Fibroblast of skin of scalp (primary cell): ENCODE results near the gene AGAP2.
A peak's percentile ranks its signal among the peaks of the same experiment; 100 is the strongest.

Experiments used
- DNase-seq: peaks from one replicate; pipeline ENCODE4 v3.0.0-alpha.2; 2013

Gene AGAP2

DNA sequence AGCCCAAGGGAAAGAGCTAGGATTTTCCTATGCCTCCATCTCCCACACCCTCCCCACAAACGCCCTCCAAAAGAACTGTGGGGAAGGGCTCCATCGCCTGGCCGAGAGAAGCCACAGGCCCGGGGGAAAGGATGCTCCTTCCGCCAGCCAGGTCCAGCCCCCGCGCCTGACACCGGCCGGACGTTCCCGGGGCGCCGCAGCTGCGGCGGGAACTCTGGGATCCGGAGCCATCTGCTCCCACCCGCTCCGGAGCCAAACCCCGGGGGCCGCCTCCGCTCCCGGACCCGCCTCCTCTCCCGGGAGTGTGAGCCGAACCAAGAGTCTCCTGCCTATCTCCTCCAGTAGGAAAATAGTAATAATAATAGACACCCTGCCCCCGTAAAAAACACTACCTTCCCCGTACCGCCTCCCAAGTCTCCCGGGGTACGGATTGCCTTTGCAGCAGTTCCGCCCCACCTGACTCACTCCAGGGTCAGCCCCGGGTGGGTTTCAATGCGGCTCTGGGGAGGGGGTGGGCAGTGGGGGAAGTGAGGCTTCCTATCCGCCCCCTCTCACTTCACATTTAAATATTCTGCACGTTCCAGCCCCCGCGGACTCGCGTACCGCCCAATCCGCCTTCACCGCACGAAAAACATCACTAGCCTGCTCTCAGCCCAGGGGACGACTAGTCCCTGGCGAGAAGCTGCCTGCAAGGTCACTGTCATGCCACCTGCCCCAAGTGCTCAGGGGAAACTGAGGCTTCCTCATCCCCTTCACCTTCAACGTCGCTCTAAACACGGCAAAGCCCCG lies 2.4 kb downstream of the AGAP2 start:
- peak; percentile 36 for DNase-seq

- DNase-seq, result no peak
Measured at GRCh38 chr12:57735198-57735855, 3.2 kb downstream of the AGAP2 start.

DNA sequence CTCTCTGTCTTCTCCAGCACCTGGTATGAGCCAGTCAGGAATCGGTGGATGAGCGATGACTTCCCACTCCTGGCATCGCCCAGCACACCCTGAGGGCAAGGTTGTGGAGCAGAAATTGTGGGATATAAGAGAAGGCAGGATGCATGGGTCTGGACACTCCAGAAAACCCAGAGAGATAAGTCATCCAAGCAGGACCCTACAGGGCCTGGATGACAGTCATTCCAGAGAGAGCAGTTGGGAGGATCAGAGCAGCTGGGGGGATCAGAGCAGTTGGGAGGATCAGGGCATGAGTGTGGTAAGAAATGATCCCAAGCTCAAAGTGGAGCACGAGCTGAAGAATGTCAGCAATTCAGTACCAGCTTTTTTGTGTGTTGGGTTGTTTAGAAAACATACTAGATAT lies 4.0 kb downstream of the AGAP2 start:
- peak; percentile 45 for DNase-seq

- no peak for DNase-seq
Measured at GRCh38 chr12:57733928-57734327, 4.6 kb downstream of the AGAP2 start.

DNA sequence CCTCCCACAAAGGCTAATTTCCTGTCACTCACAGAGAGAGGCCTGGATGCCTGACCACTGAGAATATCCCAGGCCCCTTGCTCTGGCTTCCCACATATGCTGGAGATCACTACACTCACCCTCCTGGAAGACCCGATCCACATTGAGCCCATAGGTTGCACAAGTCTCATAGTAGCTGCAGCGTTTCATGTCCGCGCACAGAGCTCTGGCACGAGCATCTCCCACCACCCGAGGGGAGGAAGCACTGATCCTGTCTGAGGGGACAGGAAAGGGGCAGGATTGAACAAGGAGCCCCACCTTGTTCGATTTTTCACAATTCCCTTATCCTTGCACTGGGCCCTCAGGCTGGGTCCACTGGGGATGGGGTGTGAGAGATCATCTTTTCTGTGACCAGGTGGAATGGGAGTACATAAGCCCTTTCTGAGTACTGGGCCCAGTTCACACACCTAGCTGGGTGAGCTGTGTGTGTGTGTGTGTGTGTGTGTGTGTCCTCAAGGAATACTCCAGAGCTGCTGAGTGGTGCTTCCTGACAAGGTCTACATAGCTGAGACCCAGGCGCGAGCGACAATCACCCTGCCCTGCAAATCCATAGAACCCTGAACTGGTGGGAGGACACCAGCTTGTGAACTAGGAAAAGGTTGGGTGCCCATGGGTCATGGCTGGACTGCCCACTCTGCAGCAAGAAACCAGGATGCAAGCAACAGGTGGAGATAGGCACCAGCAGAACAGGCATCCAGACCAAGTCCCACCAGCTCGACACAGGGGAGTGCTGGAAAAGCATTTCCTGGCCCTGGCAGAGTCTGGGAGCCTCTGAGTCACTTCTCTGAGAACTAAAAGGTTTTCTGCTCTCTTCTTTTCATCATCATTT lies 5.6 kb downstream of the AGAP2 start:
- DNase-seq, result no peak

- DNase-seq, result no peak
Measured at GRCh38 chr12:57732270-57732669, 6.3 kb downstream of the AGAP2 start.

DNA sequence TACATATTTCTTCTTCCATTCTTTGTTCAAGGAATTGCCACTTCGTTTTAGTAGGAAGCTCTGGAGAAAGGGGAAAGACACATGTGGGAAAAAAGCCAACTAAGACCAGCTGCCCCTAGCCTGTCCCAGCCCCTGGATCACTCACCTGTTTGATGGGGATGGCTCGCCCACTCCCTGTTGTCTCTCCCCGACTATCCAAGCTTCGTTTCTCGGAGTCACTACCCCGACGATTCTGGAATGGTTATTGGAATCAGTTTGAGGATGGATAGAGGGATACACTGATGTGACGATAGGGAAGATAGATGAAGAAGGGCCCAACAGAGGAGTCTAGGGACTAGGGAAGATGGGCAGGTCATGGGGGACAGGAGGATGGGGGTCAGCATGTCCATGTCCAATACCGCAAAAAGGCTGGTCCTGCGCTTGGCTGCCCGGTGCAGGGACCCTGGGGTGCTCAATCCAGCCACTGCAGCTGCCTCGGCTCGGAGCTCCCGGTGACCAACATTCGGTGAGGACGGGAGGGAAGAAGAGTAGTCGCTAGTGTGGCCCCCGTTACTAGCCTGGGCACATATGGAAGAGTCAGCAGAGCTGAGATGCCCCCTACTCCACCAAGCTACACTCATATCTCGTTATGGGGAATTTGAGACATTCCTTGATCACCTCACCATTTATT lies 7.0 kb downstream of the AGAP2 start:
- no peak for DNase-seq

DNA sequence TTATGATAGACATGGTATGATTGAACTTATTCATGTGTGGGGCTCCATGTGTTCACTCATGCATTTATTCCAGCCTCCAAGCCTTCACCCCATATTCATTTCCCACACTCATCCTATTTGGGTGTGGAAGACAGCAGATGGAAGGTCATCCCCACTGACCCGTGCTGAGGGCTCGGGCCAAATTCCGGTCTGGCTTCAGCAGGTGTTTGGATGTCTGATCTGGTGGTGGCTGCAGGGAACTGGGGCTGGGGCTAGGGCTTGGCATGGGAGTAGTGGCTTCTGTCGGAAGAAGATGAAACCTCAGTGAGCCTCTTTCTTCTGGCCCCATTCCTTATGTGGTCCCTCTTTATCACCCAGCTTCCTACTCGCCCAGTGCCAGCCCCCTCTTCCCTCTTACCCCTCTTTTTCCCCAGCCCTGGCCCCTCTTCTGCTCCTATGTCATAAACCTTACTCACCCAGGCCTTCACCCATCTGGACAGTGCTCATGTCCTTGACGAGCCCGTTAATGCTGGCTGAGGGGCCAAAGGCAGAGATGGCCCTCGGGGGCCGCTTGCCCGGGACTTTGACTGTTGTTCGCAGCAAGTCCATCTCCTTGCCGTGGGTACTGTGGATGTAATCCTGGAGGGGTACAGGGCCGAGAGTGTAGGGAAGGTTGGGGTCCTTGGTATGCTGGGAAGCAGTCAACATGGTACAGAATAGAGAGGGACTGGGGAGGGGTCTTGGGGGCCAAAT lies 8.0 kb downstream of the AGAP2 start:
- no peak for DNase-seq

GRCh38 chr12:57729321-57729844 lies 9.2 kb downstream of the AGAP2 start:
- DNase-seq, result no peak

DNA sequence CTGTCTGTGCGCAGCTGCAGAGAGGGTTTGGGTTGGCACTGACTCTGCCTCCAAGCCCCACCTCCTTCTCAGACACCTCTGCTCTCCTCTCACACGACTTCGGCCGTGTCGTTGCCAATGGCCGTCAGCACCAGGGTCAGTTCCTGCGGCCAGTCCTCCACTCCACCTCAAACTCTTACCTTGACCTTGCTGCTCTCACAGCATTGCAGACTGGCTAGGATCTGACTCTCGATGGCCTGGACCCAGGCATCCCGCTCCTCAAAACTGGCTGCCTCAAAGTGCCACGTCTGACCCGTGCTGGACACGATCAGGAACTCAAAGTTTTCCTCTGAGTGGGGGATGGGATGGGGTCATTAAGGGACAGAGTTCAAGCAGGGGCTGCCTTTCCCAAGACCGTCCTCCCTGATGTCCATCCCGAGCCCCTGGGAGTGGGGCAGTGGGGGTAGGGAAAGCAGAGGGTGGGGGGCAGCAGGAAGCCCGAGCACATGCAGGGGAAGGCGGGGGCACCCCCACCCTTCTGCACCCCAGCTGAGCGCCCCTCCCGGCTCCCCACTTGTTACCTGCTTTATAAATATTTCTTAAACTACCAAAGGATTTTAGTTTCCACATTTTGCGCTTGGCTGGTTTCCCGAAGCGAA lies 10.7 kb downstream of the AGAP2 start:
- DNase-seq, result no peak

GRCh38 chr12:57726884-57727757 lies 11.4 kb downstream of the AGAP2 start:
- no peak for DNase-seq

GRCh38 chr12:57726151-57726883 lies 12.2 kb downstream of the AGAP2 start:
- DNase-seq, result peak; percentile 90

DNA sequence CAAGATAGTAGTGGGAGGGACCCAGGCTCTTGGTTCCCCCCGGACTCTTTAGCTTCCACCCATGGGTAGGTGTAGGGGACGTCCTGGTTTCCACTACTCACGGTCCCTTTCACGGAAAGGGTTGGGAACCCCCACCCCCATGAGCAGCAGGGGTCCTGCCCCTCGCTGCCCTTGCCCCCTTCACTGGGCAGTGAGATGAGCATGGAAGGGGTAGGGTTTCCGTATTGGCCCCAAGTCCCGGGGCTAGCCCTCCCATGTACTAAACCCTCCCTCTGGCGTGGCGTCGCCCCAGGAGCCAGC lies 12.7 kb downstream of the AGAP2 start:
- no peak for DNase-seq

- no peak for DNase-seq
Measured at GRCh38 chr12:57724936-57725740, 13.4 kb downstream of the AGAP2 start.

DNA sequence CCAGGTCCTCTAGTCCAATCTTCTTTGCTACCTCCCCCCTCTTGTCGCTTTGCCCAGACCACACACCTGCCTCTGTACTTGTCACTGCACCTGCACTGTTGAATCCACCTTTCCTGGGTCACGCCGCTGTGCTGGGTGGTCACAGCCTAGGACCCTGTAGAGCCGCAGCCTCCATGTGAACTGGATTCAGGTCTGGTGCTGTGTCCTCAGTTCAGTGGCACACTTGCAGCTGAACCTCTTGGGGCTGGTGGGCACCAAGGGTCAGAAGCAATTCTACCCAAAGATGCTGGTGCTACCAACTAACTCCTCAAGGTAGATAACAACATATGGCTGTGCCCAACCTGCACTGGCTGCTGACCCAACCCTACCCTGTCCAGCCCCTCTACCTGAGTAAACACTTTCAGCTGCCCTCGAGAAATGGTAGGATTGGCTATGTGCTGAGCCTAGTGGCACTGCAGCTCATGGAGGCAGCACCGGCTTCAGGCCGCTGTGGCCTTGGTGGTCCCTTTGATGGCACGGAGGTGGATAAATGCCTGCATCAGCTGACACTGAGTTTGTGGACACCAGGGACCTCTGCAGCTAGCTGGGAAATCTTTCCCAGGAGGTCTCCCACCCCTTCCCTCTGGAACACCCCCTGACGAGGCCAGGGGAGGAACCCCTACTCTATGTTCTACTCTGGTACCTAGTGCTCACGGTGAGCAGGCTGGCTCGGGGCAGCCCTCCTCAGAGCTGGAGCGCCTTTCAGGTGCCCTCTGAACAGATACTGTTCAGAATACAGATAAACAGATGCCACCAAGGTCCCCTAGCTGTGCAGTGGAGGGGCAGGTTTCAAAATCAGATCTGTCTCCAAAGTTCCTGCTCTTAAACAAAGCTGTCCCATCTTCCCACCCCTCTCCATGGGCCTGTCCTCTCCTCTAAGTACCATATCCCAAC lies 14.3 kb downstream of the AGAP2 start:
- DNase-seq, result no peak

- DNase-seq, result no peak
Measured at GRCh38 chr12:57723630-57723962, 14.9 kb downstream of the AGAP2 start.

DNA sequence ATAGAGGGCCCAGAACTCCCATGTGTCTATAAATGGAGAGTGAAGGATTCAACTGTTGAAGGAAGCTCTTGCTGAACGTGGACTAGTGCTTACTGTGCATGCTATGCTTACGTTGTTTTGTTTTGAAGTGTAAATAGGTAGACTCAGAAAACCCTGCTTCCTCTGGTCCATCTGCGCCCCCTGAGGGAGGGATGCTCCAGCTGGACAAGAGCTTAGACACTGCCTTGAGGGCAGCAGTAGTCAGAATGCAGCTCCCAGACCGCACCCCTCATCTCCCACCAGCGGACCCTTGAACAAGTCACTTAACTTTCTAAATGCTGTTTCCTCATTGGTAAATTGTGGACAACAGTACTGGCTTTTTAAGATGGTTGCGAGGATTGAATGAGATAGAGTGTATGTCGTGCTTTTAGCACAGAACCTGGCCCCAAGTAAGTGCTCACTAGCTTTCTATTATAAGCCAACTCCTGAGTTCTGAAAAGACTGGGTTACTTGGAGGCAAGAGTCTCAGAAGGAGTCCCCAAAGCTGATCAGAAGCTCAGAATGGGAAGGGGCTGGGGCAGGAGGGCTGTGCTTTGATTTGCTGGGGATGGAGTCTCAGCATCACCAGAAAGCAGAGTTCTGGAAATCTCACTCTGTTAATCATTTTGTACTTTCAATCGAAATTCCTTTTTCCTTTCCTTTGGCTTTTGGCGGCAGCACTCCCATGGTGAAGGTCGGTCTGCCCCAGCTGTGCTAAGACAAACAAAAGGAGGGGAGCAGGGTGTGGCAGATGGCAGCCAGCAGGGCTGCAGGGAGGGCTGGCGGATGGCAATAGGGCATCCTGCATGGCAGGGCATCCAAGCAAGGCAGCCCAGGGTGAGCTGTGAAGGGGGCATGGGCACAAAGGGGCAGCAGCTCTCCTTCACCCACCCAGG lies 15.6 kb downstream of the AGAP2 start:
- no peak for DNase-seq
